Endothelial cell of umbilical vein (primary cell): ENCODE measurements around the gene FAM13C. TPM values are rescaled to one million over a fixed set of nuclear protein-coding genes. Genes with fewer than 3 reads are reported as not detected.

Source experiments
- BruUV-seq: library from RNA; stranded (reverse); fragments of 400-500 nt; replicated peaks from 2 replicates; lab custom pipeline; 2021; lab: Mats Ljungman, UMichigan
- CTCF ChIA-PET: fragments of 300-600, 350-600 bp; sonication (Branson Sonifier 250); formaldehyde crosslinking; loops from one replicate; lab custom pipeline; 2021; ENCODE audit warnings: antibody characterized with exemption, inconsistent platforms; lab: Charles Lee
- POLR2A ChIA-PET: fragments of 300-600, 350-600 bp; sonication (Branson Sonifier 250); formaldehyde crosslinking; loops from one replicate; lab custom pipeline; 2021; ENCODE audit warnings: antibody characterized with exemption, inconsistent platforms; lab: Charles Lee
- DNase-seq: peaks from one replicate; pipeline ENCODE4 v3.0.0-alpha.2; 2011; ENCODE audit warnings: low read depth, low spot score
- FAIRE-seq: peaks from 2 replicates; lab custom pipeline; 2011; peaks lifted over from hg19 to GRCh38; lab: Jason Lieb, UNC
- H2AFZ ChIP-seq: 2 replicates; pipeline ENCODE4 v1.6.0; 2012; ENCODE audit warnings: low read depth, low read length, control low read depth, inconsistent platforms
- H3K27ac ChIP-seq: 2 replicates; pipeline ENCODE4 v1.5.1; 2011; ENCODE audit warnings: low read depth, mild to moderate bottlenecking, control low read depth, low read length, moderate library complexity; ENCODE audit not compliant: insufficient read depth
- H3K27me3 ChIP-seq, 2 experiments: 2 replicates each; pipeline versions ENCODE4 v1.6.0 to v1.6.1; 2011; ENCODE audit warnings: low read length in 2 of 2, mixed read lengths in 1 of 2; ENCODE audit not compliant: control insufficient read depth in 2 of 2, insufficient read depth in 2 of 2
- H3K36me3 ChIP-seq, 2 experiments: 2 replicates in 1 of 2; 3 replicates in 1 of 2; pipeline ENCODE4 v1.5.1; 2011; ENCODE audit warnings: low read length in 2 of 2, mild to moderate bottlenecking in 1 of 2, moderate library complexity in 1 of 2; ENCODE audit not compliant: control insufficient read depth in 2 of 2, insufficient read depth in 2 of 2; ENCODE audit errors: extremely low read depth in 1 of 2
- H3K4me1 ChIP-seq: 3 replicates; pipeline ENCODE4 v1.5.1; 2011; ENCODE audit warnings: mild to moderate bottlenecking, low read length; ENCODE audit not compliant: control insufficient read depth, insufficient read depth; ENCODE audit errors: extremely low read depth
- H3K4me2 ChIP-seq: 2 replicates; pipeline ENCODE4 v1.6.1; 2011; ENCODE audit warnings: low read length, control low read depth, mixed read lengths; ENCODE audit not compliant: insufficient read depth
- H3K4me3 ChIP-seq, 3 experiments: fragments of 200-600 bp in 1 of 3; sonication (generic), shearing (Covaris generic) in 1 of 3; replicated peaks in 1 of 3; 2 replicates each; pipeline ENCODE4 v1.5.1; 2011 to 2016; ENCODE audit warnings: control low read depth in 3 of 3, low read length in 3 of 3, mild to moderate bottlenecking in 2 of 3, inconsistent platforms in 1 of 3, low read depth in 1 of 3, moderate library complexity in 1 of 3; ENCODE audit not compliant: insufficient read depth in 1 of 3
- H3K79me2 ChIP-seq: 2 replicates; pipeline ENCODE4 v1.6.0; 2012; ENCODE audit warnings: low read length, inconsistent platforms; ENCODE audit not compliant: control insufficient read depth, insufficient read depth
- H3K9ac ChIP-seq: replicated peaks from 2 replicates; pipeline ENCODE3; 2011; ENCODE audit warnings: low read length, control low read depth; ENCODE audit not compliant: insufficient read depth; ENCODE audit errors: extremely low read depth
- H3K9me1 ChIP-seq: replicated peaks from 3 replicates; pipeline ENCODE4 v1.6.0; 2011; ENCODE audit warnings: mild to moderate bottlenecking, low read length; ENCODE audit not compliant: control insufficient read depth, insufficient read depth; ENCODE audit errors: extremely low read depth
- H3K9me3 ChIP-seq: replicated peaks from 2 replicates; pipeline ENCODE4 v1.5.1; 2012; ENCODE audit warnings: low read length, inconsistent platforms; ENCODE audit not compliant: control insufficient read depth, insufficient read depth
- H4K20me1 ChIP-seq: replicated peaks from 2 replicates; pipeline ENCODE3; 2011; ENCODE audit warnings: mild to moderate bottlenecking, low read length; ENCODE audit not compliant: control insufficient read depth, insufficient read depth; ENCODE audit errors: extremely low read depth
- CTCF ChIP-seq, 2 donors: IDR thresholded peaks; 1 replicate in 1 of 2; 2 replicates in 1 of 2; pipeline ENCODE4 v1.5.1; 2011; ENCODE audit warnings: low read length in 2 of 2, mild to moderate bottlenecking in 2 of 2, moderate library complexity in 2 of 2, control low read depth in 1 of 2, inconsistent platforms in 1 of 2, low read depth in 1 of 2; ENCODE audit not compliant: insufficient read depth in 1 of 2; ENCODE audit errors: extremely low read depth in 1 of 2
- EZH2 ChIP-seq: IDR thresholded peaks from 2 replicates; pipeline ENCODE4 v1.6.1; 2012; ENCODE audit warnings: borderline replicate concordance, low read depth, mild to moderate bottlenecking, moderate library complexity, low read length, inconsistent platforms; ENCODE audit not compliant: severe bottlenecking
- FOS ChIP-seq: IDR thresholded peaks from 2 replicates; pipeline ENCODE4 v1.6.1; 2011; ENCODE audit warnings: mild to moderate bottlenecking, low read length, moderate library complexity, borderline replicate concordance; ENCODE audit not compliant: insufficient read depth
- GATA2 ChIP-seq: IDR thresholded peaks from 2 replicates; pipeline ENCODE4 v1.7.0; 2011; ENCODE audit warnings: low read depth, mild to moderate bottlenecking, moderate library complexity, mixed read lengths, low read length; ENCODE audit not compliant: insufficient read length, insufficient read depth
- JUN ChIP-seq: IDR thresholded peaks from 2 replicates; pipeline ENCODE4 v1.6.1; 2011; ENCODE audit warnings: borderline replicate concordance, low read depth; ENCODE audit not compliant: insufficient read length, insufficient read depth
- MAX ChIP-seq: IDR thresholded peaks from 2 replicates; pipeline ENCODE4 v1.6.1; 2011; ENCODE audit not compliant: insufficient read depth, insufficient read length
- MYC ChIP-seq: IDR thresholded peaks from one replicate; pipeline ENCODE4 v1.6.1; 2011; ENCODE audit warnings: mild to moderate bottlenecking, low read depth, low read length
- POLR2A ChIP-seq: IDR thresholded peaks from 2 replicates; pipeline ENCODE4 v1.6.1; 2012; ENCODE audit warnings: low read depth, mild to moderate bottlenecking, control low read depth, low read length
- POLR2AphosphoS5 ChIP-seq: IDR thresholded peaks from 2 replicates; pipeline ENCODE4 v1.6.1; 2012; ENCODE audit warnings: low read depth, mild to moderate bottlenecking, control low read depth, low read length, moderate library complexity; ENCODE audit not compliant: insufficient read depth
- dilution Hi-C: fragments of 300-500 bp; cut with MboI; formaldehyde crosslinking; loops from one replicate; pipeline ENCODE4 v1.15.0; 2019; ENCODE audit warnings: low sequenced_read_pairs; ENCODE audit not compliant: extremely low pct_ligation_motif_present
- intact Hi-C: fragments of 100-400 bp; cut with micrococcal nuclease; formaldehyde crosslinking; loops from one replicate; pipeline ENCODE4 v1.10.0; 2022
- polyA plus RNA-seq, 4 experiments: library from polyadenylated mRNA; depleted of rRNA in 3 of 4; stranded (reverse) in 3 of 4; unstranded in 1 of 4; fragments of >200 nt; gene quantifications; 2 replicates each; pipeline versions ENCODE4 v1.2.1 to v1.2.3, GENCODE V29; 2011 to 2012; ENCODE audit warnings: missing spikeins in 1 of 4
- total RNA-seq: library from RNA; stranded (reverse); gene quantifications from 2 replicates; pipeline ENCODE4 v1.2.3, GENCODE V29; 2021

Gene FAM13C
- total and polyA plus RNA-seq, 2 donors (not counting 3 experiments of a cell fraction or from before 2014, with no cell fraction given) = 0.03 TPM; not detected in 1

GRCh38 chr10:59258890-59259289, 103.5 kb downstream of the FAM13C start:
- no peak overlapping the region for H3K4me3 ChIP-seq
- no TSS peak for BruUV-seq
- ChIA-PET CTCF (no interaction called here), POLR2A (no interaction called here)
- no peaks in the 10 kb centered on the region for H3K9me3 ChIP-seq
- no peaks in the 10 kb centered on the region for H4K20me1 ChIP-seq
- no peak overlapping the region for H3K9ac ChIP-seq
- H3K27me3 ChIP-seq = no peaks in the 10 kb centered on the region
- dilution Hi-C loops (no loop called here), intact Hi-C loops (no loop called here)
- no peaks in the 10 kb centered on the region for H3K9me1 ChIP-seq
- no peaks in the 10 kb centered on the region for H3K36me3 ChIP-seq
- no peaks in the 10 kb centered on the region for H3K4me1 ChIP-seq
- DNase-seq (no peak), FAIRE-seq (no peak)
- no peaks in the 10 kb centered on the region for H3K79me2 ChIP-seq
- no peak overlapping the region for H3K4me2 ChIP-seq
- H2AFZ ChIP-seq = no peak overlapping the region
- no peak overlapping the region for H3K27ac ChIP-seq
- TF ChIP-seq FOS (no peak), JUN (no peak), MAX (no peak), GATA2 (no peak), POLR2AphosphoS5 (no peak), CTCF (IDR thresholded peaks at IDR 0.05; ENCODE audit: extremely low read depth in 1 of 2, insufficient read depth in 1 of 2, low read depth in 1 of 2, low read length in 2 of 2) (no peak), POLR2A (no peak), EZH2 (no peak), MYC (no peak)
